HepG2 (cell line): Measurements from ENCODE around the gene PDP2. TPM values are rescaled to one million over a fixed set of nuclear protein-coding genes. Genes with fewer than 3 reads are reported as not detected.

Experiments
- FIP1L1 ChIP-seq: fragments of 200-400 bp; formaldehyde crosslinking; IDR thresholded peaks from 2 replicates; pipeline ENCODE4 v1.6.1; 2018; ENCODE audit warnings: low read depth, mild to moderate bottlenecking, low read length, moderate library complexity, borderline replicate concordance; ENCODE audit not compliant: insufficient read depth
- FOXK1 ChIP-seq: sonication (generic); formaldehyde crosslinking; IDR thresholded peaks from 2 replicates; pipeline ENCODE4 v1.4.0; 2020; ENCODE audit warnings: low read depth, missing genetic modification reagents, borderline replicate concordance
- GTF3A ChIP-seq: sonication (generic); formaldehyde crosslinking; conservative IDR thresholded peaks from 2 replicates; pipeline ENCODE4 v1.4.0; 2020; ENCODE audit warnings: mild to moderate bottlenecking, missing genetic modification reagents
- HOXA3 ChIP-seq: sonication (generic); formaldehyde crosslinking; IDR thresholded peaks from 2 replicates; pipeline ENCODE4 v1.5.0; 2020; ENCODE audit warnings: missing genetic modification reagents
- KDM2A ChIP-seq: sonication (generic); formaldehyde crosslinking; IDR thresholded peaks from 2 replicates; pipeline ENCODE4 v1.4.0; 2020; ENCODE audit warnings: low read depth, missing genetic modification reagents, borderline replicate concordance
- MLLT10 ChIP-seq: sonication (generic); formaldehyde crosslinking; IDR thresholded peaks from 2 replicates; pipeline ENCODE4 v1.4.0; 2020; ENCODE audit warnings: missing genetic modification reagents
- PITX1 ChIP-seq: sonication (generic); formaldehyde crosslinking; IDR thresholded peaks from 2 replicates; pipeline ENCODE4 v1.5.1; 2020; ENCODE audit warnings: mild to moderate bottlenecking, missing genetic modification reagents
- PRMT3 ChIP-seq: sonication (generic); formaldehyde crosslinking; IDR thresholded peaks from 2 replicates; pipeline ENCODE4 v1.8.1; 2022; ENCODE audit warnings: low read depth, mild to moderate bottlenecking, moderate library complexity, missing genetic modification reagents, borderline replicate concordance
- RBM39 ChIP-seq: fragments of 200-400 bp; formaldehyde crosslinking; IDR thresholded peaks from one replicate; pipeline ENCODE4 v1.6.1; 2018; ENCODE audit warnings: antibody characterized with exemption, mild to moderate bottlenecking, low read depth, low read length; ENCODE audit not compliant: poor library complexity, severe bottlenecking
- RXRA ChIP-seq: sonication (generic); formaldehyde crosslinking; IDR thresholded peaks from 2 replicates; pipeline ENCODE4 v1.5.1; 2020; ENCODE audit warnings: missing genetic modification reagents
- SMARCE1 ChIP-seq: fragments of 450-650 bp; IDR thresholded peaks from 2 replicates; pipeline ENCODE4 v1.6.1; 2017; ENCODE audit warnings: borderline replicate concordance
- SRF ChIP-seq: IDR thresholded peaks from 2 replicates; pipeline ENCODE4 v1.6.1; 2011; ENCODE audit warnings: mild to moderate bottlenecking, low read depth, low read length, moderate library complexity
- ZNF124 ChIP-seq: sonication (generic); formaldehyde crosslinking; IDR thresholded peaks from 2 replicates; pipeline ENCODE4 v1.4.0; 2020; ENCODE audit warnings: missing genetic modification reagents
- ZNF235 ChIP-seq: sonication (generic); formaldehyde crosslinking; IDR thresholded peaks from 2 replicates; pipeline ENCODE4 v1.8.1; 2023; ENCODE audit warnings: mild to moderate bottlenecking, missing genetic modification reagents, borderline replicate concordance
- ZNF34 ChIP-seq: sonication (generic); formaldehyde crosslinking; IDR thresholded peaks from 2 replicates; pipeline ENCODE4 v1.4.0; 2020; ENCODE audit warnings: mild to moderate bottlenecking, missing genetic modification reagents, borderline replicate concordance
- ZNF350 ChIP-seq: sonication (generic); formaldehyde crosslinking; IDR thresholded peaks from 2 replicates; pipeline ENCODE4 v1.4.0; 2020; ENCODE audit warnings: mild to moderate bottlenecking, low read depth, missing genetic modification reagents, borderline replicate concordance
- ZNF430 ChIP-seq: sonication (generic); formaldehyde crosslinking; IDR thresholded peaks from 2 replicates; pipeline ENCODE4 v1.9.0; 2021; ENCODE audit warnings: mild to moderate bottlenecking, missing genetic modification reagents
- ZNF510 ChIP-seq: sonication (generic); formaldehyde crosslinking; IDR thresholded peaks from 2 replicates; pipeline ENCODE4 v1.4.0; 2020; ENCODE audit warnings: low read depth, mild to moderate bottlenecking, missing genetic modification reagents
- ZNF572 ChIP-seq: sonication (generic); formaldehyde crosslinking; IDR thresholded peaks from 2 replicates; pipeline ENCODE4 v1.5.1; 2020; ENCODE audit warnings: mild to moderate bottlenecking, missing genetic modification reagents
- ZNF605 ChIP-seq: sonication (generic); formaldehyde crosslinking; IDR thresholded peaks from 2 replicates; pipeline ENCODE4 v1.8.0; 2022; ENCODE audit warnings: mild to moderate bottlenecking, missing genetic modification reagents
- ZNF607 ChIP-seq: sonication (generic); formaldehyde crosslinking; IDR thresholded peaks from 2 replicates; pipeline ENCODE4 v1.5.1; 2020; ENCODE audit warnings: missing genetic modification reagents, mild to moderate bottlenecking, borderline replicate concordance
- ZNF768 ChIP-seq: sonication (generic); formaldehyde crosslinking; IDR thresholded peaks from 2 replicates; pipeline ENCODE4 v1.4.0; 2020; ENCODE audit warnings: missing genetic modification reagents
- ZNF776 ChIP-seq: sonication (generic); formaldehyde crosslinking; IDR thresholded peaks from 2 replicates; pipeline ENCODE4 v1.4.0; 2020; ENCODE audit warnings: mild to moderate bottlenecking, missing genetic modification reagents
- ZNF850 ChIP-seq: sonication (generic); formaldehyde crosslinking; conservative IDR thresholded peaks from 2 replicates; pipeline ENCODE4 v1.9.0; 2021; ENCODE audit warnings: mild to moderate bottlenecking, missing genetic modification reagents
- ZSCAN9 ChIP-seq: IDR thresholded peaks from 2 replicates; pipeline ENCODE4 v1.6.1; 2016; ENCODE audit warnings: borderline replicate concordance
- polyA plus RNA-seq, 8 experiments: library from polyadenylated mRNA; depleted of rRNA in 3 of 8; stranded (reverse) in 7 of 8; unstranded in 1 of 8; fragments of >200 nt; fragmentation: Illumina TruSeq in 4 of 8; extraction: Trizol in 4 of 8; gene quantifications; 2 replicates each; pipeline versions ENCODE4 v1.2.1 to v1.2.3, GENCODE V29; 2011 to 2016; ENCODE audit warnings: low read depth in 4 of 8, missing spikeins in 1 of 8, mixed read lengths in 1 of 8; ENCODE audit not compliant: insufficient read depth in 1 of 8
- total RNA-seq, 5 experiments: library from RNA; depleted of rRNA; stranded (reverse); fragments of >200 nt; fragmentation: Illumina TruSeq; extraction: Trizol; gene quantifications; 2 replicates each; pipeline ENCODE4 v1.2.3, GENCODE V29; 2016; ENCODE audit warnings: low read depth in 1 of 5
- TF ChIP-seq, protein P1 (sequence below): sonication (generic); formaldehyde crosslinking; IDR thresholded peaks from 2 replicates; pipeline ENCODE4 v1.5.0; 2020; ENCODE audit warnings: missing genetic modification reagents, mild to moderate bottlenecking, borderline replicate concordance
- TF ChIP-seq, protein P2 (sequence below): sonication (generic); formaldehyde crosslinking; IDR thresholded peaks from 2 replicates; pipeline ENCODE4 v1.5.0; 2020; ENCODE audit warnings: mild to moderate bottlenecking, low read depth, missing genetic modification reagents, borderline replicate concordance
- TF ChIP-seq, protein P3 (sequence below): sonication (generic); formaldehyde crosslinking; IDR thresholded peaks from 2 replicates; pipeline ENCODE4 v1.4.0; 2020; ENCODE audit warnings: missing genetic modification reagents
- TF ChIP-seq, protein P4 (sequence below): sonication (generic); formaldehyde crosslinking; IDR thresholded peaks from 2 replicates; pipeline ENCODE4 v1.4.0; 2020; ENCODE audit warnings: mild to moderate bottlenecking, missing genetic modification reagents

Gene PDP2
- total and polyA plus RNA-seq, 2 of the 13 experiments (the other 11 are each of a cell fraction or from before 2014, with no cell fraction given), result 12.8 to 15.8 TPM

DNA sequence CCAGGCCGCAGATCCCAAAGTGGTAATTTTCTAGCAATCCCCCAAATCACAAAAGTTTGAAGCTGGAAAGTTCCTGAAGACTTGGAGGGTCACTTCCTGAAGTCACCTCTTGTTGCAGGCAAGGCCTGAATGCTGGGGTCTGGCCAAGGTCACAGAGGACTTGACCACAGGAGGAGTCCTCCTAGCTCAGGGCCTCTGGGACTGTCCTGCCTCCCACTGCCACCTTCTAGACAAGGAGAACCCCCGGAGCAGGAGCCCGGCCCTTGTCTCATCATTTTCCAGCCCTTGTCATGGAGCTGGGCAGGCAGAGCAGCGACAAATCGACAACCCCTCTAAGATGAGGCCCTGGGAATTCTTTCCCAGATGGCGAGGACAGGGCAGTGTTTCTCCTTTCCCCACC, 38.0 kb downstream of the PDP2 start (continued):
- TF ChIP-seq, protein P1, sequence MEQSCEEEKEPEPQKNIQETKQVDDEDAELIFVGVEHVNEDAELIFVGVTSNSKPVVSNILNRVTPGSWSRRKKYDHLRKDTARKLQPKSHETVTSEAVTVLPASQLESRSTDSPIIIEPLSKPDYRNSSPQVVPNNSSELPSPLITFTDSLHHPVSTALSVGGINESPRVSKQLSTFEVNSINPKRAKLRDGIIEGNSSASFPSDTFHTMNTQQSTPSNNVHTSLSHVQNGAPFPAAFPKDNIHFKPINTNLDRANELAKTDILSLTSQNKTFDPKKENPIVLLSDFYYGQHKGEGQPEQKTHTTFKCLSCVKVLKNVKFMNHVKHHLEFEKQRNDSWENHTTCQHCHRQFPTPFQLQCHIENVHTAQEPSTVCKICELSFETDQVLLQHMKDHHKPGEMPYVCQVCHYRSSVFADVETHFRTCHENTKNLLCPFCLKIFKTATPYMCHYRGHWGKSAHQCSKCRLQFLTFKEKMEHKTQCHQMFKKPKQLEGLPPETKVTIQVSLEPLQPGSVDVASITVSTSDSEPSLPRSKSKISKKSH (CRISPR knock-in tag), result 0 out of 2 replicates have a peak, but pooled peaks have one; percentile 22
- TF ChIP-seq, protein P2, sequence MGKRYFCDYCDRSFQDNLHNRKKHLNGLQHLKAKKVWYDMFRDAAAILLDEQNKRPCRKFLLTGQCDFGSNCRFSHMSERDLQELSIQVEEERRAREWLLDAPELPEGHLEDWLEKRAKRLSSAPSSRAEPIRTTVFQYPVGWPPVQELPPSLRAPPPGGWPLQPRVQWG (CRISPR knock-in tag), result no peak
- TF ChIP-seq FOXK1 (CRISPR knock-in tag) (no peak), PITX1 (CRISPR knock-in tag) (no peak), ZSCAN9 (CRISPR knock-in tag) (no peak), ZNF124 (CRISPR knock-in tag) (no peak), ZNF850 (CRISPR knock-in tag) (no peak), SRF (no peak), FIP1L1 (no peak), HOXA3 (no peak), ZNF768 (CRISPR knock-in tag) (no peak), KDM2A (CRISPR knock-in tag) (no peak), GTF3A (CRISPR knock-in tag) (no peak), RBM39 (no peak), MLLT10 (no peak), ZNF572 (CRISPR knock-in tag) (0 out of 2 replicates have a peak, but pooled peaks have one; percentile 6), ZNF607 (CRISPR knock-in tag) (no peak), PRMT3 (CRISPR knock-in tag) (no peak), ZNF34 (CRISPR knock-in tag) (no peak), ZNF350 (CRISPR knock-in tag) (no peak), ZNF776 (0 out of 2 replicates have a peak, but pooled peaks have one; percentile 65), ZNF510 (no peak), ZNF430 (CRISPR knock-in tag) (no peak), RXRA (CRISPR knock-in tag) (no peak), SMARCE1 (no peak), ZNF605 (CRISPR knock-in tag) (no peak), ZNF235 (CRISPR knock-in tag) (0 out of 2 replicates have a peak, but pooled peaks have one; percentile 18)
- TF ChIP-seq, protein P3, sequence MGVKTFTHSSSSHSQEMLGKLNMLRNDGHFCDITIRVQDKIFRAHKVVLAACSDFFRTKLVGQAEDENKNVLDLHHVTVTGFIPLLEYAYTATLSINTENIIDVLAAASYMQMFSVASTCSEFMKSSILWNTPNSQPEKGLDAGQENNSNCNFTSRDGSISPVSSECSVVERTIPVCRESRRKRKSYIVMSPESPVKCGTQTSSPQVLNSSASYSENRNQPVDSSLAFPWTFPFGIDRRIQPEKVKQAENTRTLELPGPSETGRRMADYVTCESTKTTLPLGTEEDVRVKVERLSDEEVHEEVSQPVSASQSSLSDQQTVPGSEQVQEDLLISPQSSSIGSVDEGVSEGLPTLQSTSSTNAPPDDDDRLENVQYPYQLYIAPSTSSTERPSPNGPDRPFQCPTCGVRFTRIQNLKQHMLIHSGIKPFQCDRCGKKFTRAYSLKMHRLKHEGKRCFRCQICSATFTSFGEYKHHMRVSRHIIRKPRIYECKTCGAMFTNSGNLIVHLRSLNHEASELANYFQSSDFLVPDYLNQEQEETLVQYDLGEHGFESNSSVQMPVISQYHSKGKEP (CRISPR knock-in tag), result no peak
- TF ChIP-seq, protein P4, sequence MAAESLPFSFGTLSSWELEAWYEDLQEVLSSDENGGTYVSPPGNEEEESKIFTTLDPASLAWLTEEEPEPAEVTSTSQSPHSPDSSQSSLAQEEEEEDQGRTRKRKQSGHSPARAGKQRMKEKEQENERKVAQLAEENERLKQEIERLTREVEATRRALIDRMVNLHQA (CRISPR knock-in tag), result no peak
